GM12801 (cell line): Measurements from ENCODE around the gene TBX6.

ENCODE experiments used
- CTCF ChIP-seq: IDR thresholded peaks from one replicate; pipeline ENCODE4 v1.5.1; 2011; ENCODE audit warnings: control low read depth; ENCODE audit not compliant: insufficient read length; ENCODE audit errors: extremely low read depth

TBX6 gene

DNA sequence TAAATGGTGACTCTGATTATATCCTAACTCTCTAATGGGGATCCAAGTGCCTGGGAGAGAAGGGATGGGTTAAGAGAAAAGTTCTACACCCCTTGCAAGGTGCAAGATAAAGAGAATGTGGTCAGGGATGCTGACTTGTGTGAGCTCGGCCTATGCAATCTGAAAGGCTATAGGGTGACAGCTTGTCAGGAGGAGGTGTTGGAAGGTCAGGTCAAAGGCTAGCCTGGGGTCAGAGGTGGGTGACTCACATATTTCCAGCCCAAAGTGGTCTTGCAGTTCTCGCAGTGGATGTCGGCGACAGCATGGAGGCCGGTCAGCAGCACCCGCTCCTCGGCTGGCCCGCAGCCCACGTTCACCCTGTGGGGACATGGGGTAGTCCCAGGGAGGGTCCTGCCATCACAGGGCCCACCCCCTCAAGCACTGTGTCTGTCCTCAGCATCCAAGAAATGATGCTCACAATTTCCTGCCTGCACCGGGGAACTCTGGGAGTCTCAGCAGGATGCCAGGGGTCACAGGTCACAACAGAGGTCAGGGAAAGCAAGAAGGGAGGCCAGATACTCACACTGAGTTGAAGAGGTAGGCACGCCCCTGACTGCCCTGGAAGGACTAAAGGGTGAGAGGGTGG, 2.9 kb upstream of the TBX6 start:
- TF ChIP-seq CTCF = no peak

DNA sequence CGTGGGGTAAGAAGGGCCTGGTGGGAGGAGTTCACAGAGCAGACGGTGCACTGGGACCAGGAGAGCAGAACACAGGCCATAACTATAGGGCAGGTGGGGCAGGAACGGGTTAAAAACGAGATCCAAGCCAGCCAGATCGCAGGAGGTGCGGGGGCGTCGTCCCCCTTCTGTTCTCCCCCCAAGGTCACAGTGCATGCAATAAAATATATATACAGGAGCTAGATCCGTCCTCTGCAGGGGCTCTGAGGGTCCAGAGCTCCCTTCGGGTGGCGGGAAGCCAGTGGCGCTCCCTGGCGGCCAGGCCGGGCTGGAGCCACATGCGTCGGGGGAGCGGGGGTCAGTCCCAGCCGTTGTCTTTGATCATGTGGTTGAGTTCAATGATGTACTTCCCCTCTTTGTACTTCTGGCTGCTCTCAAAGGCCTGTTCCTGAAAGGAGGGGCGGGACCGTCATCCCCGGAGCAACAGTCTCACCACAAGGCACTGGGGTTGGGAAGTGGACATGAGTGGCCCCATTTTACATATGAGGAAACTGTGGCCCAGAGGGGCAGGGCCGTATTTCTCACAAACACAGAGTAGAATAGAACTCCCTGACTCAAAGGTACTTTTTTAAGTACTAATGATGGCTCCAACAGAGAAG, 768 bp upstream of the TBX6 start:
- TF ChIP-seq CTCF = no peak

DNA sequence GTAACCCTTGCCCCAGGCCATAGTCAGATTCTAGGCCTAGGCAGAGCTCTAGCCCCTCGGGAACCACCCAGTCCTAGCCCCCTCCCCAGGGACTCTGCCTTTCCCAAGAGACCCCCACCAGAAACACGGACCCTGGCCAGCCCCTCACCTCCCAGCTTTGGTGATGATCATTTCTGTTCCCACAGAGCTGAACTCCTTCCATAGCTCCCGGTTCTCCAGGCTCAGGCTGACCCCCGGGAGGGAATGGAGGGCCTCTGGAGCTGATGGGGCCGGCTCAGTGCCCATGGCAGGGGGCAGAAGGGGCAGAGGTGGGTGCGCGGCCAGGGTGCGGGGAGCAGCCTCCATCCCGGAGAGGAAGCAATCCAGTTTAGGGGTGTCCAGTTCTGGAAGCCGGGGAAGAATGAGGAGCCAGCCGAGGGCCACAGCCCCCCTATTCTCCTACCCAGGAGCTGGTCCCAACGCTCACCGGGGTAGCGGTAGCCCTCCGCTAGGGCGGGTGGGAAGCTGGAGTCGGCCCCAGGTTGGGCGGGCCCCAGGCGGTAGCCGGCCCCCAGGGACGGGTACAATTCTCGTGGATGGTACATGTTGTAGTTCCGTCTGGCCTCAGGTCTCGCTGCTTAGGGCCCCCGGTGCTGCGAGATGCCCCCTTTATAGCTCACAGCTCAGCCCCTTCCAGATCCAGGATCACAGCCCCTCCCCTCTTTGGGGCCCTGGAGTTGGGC, 953 bp downstream of the TBX6 start:
- TF ChIP-seq CTCF = no peak

- no peak for TF ChIP-seq CTCF
These were observed 2.7 kb downstream of the TBX6 start for GRCh38 chr16:30088832-30089624.

GRCh38 chr16:30088237-30088831, 3.4 kb downstream of the TBX6 start:
- TF ChIP-seq CTCF = no peak

- no peak for TF ChIP-seq CTCF
These were observed 4.4 kb downstream of the TBX6 start for GRCh38 chr16:30087181-30087898.
